GM19468 (cell line): Measurements from ENCODE around the gene TPCN1.
A peak's percentile ranks its signal among the peaks of the same experiment; 100 is the strongest.

Experiments
- ATAC-seq: cut with Tn5 transposase; IDR thresholded peaks from one replicate; pipeline ENCODE4 v1.9.1; 2021; ENCODE audit warnings: mild to moderate bottlenecking, moderate library complexity, moderate number of reproducible peaks; ENCODE audit not compliant: unreplicated experiment; ENCODE audit errors: extremely low read depth

TPCN1 gene

GRCh38 chr12:113238309-113238708 is 17.0 kb downstream of the TPCN1 start:
- no peak for ATAC-seq

- ATAC-seq = no peak
Observed at GRCh38 chr12:113239288-113239771, 18.1 kb downstream of the TPCN1 start.

GRCh38 chr12:113239811-113240331 is 18.6 kb downstream of the TPCN1 start:
- ATAC-seq = no peak

GRCh38 chr12:113240395-113240794 is 19.1 kb downstream of the TPCN1 start:
- ATAC-seq = peak; percentile 43

GRCh38 chr12:113241191-113242025 is 20.1 kb downstream of the TPCN1 start:
- no peak for ATAC-seq

GRCh38 chr12:113242026-113242418 is 20.8 kb downstream of the TPCN1 start:
- ATAC-seq = no peak

- ATAC-seq = no peak
Observed at GRCh38 chr12:113242560-113242959, 21.3 kb downstream of the TPCN1 start.

- no peak for ATAC-seq
Observed at GRCh38 chr12:113244047-113244460, 22.8 kb downstream of the TPCN1 start.

GRCh38 chr12:113244478-113244958 is 23.3 kb downstream of the TPCN1 start:
- no peak for ATAC-seq

- no peak for ATAC-seq
Observed at GRCh38 chr12:113245695-113246477, 24.6 kb downstream of the TPCN1 start.

- ATAC-seq = no peak
Observed at GRCh38 chr12:113246478-113247122, 25.3 kb downstream of the TPCN1 start.

GRCh38 chr12:113247123-113248050 is 26.1 kb downstream of the TPCN1 start:
- ATAC-seq = no peak

GRCh38 chr12:113248051-113248825 is 27.0 kb downstream of the TPCN1 start:
- no peak for ATAC-seq

GRCh38 chr12:113248842-113249435 is 27.7 kb downstream of the TPCN1 start:
- ATAC-seq = no peak

GRCh38 chr12:113249546-113249945 is 28.3 kb downstream of the TPCN1 start:
- ATAC-seq = no peak

GRCh38 chr12:113250045-113250444 is 28.8 kb downstream of the TPCN1 start:
- ATAC-seq = no peak

GRCh38 chr12:113251404-113252070 is 30.3 kb downstream of the TPCN1 start:
- no peak for ATAC-seq

GRCh38 chr12:113252494-113252893 is 31.2 kb downstream of the TPCN1 start:
- ATAC-seq = no peak
